Fibroblast of villous mesenchyme (primary cell): ENCODE results near the gene CNFN. TPM values are rescaled to one million over a fixed set of nuclear protein-coding genes. Genes with fewer than 3 reads are reported as not detected.
A peak's percentile ranks its signal among the peaks of the same experiment; 100 is the strongest.

Source experiments
- DNase-seq: peaks from one replicate; pipeline ENCODE4 v3.0.0-alpha.2; 2010; ENCODE audit warnings: low read depth
- H3K4me3 ChIP-seq: 2 replicates; pipeline ENCODE4 v1.5.1; 2011; ENCODE audit warnings: low read depth, mild to moderate bottlenecking, low read length
- CTCF ChIP-seq: IDR thresholded peaks from 2 replicates; pipeline ENCODE4 v1.5.1; 2012; ENCODE audit warnings: low read depth, mild to moderate bottlenecking, low read length; ENCODE audit not compliant: insufficient read depth
- total RNA-seq: library from RNA; depleted of rRNA; stranded (reverse); fragments of >200 nt; gene quantifications from 2 replicates; pipeline ENCODE4 v1.2.3, GENCODE V29; 2012

Gene CNFN
- total RNA-seq, 1 donor: not detected

DNA sequence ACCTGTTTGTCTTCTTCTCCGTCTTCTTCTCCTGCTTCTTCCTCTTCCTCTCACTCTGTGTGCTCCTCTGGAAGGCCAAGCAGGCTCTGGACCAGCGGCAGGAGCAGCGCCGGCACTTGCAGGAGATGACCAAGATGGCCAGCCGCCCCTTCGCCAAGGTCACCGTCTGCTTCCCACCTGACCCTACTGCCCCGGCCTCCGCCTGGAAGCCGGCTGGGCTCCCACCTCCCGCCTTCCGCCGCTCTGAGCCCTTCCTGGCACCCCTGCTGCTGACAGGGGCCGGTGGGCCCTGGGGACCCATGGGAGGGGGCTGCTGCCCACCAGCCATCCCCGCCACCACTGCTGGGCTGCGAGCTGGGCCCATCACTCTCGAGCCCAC lies 13.9 kb downstream of the CNFN start:
- no peak overlapping the region for H3K4me3 ChIP-seq
- no peak for DNase-seq
- TF ChIP-seq CTCF: no peak

GRCh38 chr19:42375415-42376176 lies 14.5 kb downstream of the CNFN start:
- no peak for TF ChIP-seq CTCF
- no peak for DNase-seq
- no peak overlapping the region for H3K4me3 ChIP-seq

DNA sequence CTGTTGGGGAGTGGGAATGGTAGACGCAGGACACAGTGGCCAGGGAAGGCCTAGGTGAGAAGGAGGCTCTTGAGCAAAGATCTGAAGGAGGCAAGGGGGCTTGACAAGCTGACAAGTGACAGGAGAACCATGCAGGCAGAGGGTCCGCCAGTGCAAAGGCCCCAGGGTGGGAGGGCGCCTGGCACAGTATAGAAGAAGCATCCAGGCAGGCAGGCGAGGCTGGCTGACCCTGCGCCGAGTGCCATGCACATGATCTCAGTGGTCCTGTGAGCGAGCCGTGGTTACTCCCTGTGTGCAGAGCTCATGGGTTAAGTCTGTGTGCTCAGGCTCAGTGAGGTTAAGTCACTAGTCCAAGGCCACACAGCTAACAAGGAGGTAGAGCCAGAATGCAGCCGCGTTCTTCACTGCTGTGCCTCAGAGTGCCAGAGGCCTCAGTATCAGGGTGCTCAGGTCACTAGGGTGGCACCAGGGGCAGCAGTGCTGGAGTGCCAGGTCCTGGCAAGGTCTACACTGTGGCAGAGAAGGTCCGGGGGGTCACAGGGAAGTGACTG lies 15.2 kb downstream of the CNFN start:
- DNase-seq: no peak
- H3K4me3 ChIP-seq: no peak overlapping the region
- TF ChIP-seq CTCF: no peak

GRCh38 chr19:42370626-42371175 lies 19.4 kb downstream of the CNFN start:
- no peak overlapping the region for H3K4me3 ChIP-seq
- DNase-seq: peak; percentile 18
- TF ChIP-seq CTCF: no peak

GRCh38 chr19:42370068-42370520 lies 20.0 kb downstream of the CNFN start:
- no peak for DNase-seq
- no peak for TF ChIP-seq CTCF

GRCh38 chr19:42369433-42370067 lies 20.5 kb downstream of the CNFN start:
- no peak overlapping the region for H3K4me3 ChIP-seq
- TF ChIP-seq CTCF: no peak
- DNase-seq: no peak

More at GRCh38 chr19:42370068-42370520, 20.0 kb downstream of the CNFN start:
- no peak overlapping the region for H3K4me3 ChIP-seq
